Nephron progenitor cell (in vitro differentiated cells): Measurements from ENCODE around the gene RAMP2.

Experiments used
- DNase-seq: peaks from one replicate; pipeline ENCODE4 v3.0.0; 2021
- H3K27ac Mint-ChIP-seq: 2 replicates; pipeline ENCODE4 v1.8.0; 2021; ENCODE audit warnings: mild to moderate bottlenecking, moderate library complexity, mixed read lengths
- H3K27me3 Mint-ChIP-seq: 2 replicates; pipeline ENCODE4 v1.8.0; 2021; ENCODE audit warnings: mild to moderate bottlenecking, low read depth, mixed read lengths; ENCODE audit not compliant: poor library complexity
- H3K36me3 Mint-ChIP-seq: 2 replicates; pipeline ENCODE4 v1.8.0; 2021; ENCODE audit warnings: low read depth, mixed read lengths
- H3K4me1 Mint-ChIP-seq: 2 replicates; pipeline ENCODE4 v1.8.0; 2021; ENCODE audit warnings: mixed read lengths
- H3K4me3 Mint-ChIP-seq: 2 replicates; pipeline ENCODE4 v1.8.0; 2021; ENCODE audit warnings: mild to moderate bottlenecking, moderate library complexity, mixed read lengths
- H3K9me3 Mint-ChIP-seq: 2 replicates; pipeline ENCODE4 v1.8.0; 2021; ENCODE audit warnings: mild to moderate bottlenecking, moderate library complexity, mixed read lengths
- TF ChIP-seq, protein P1 (sequence below): fragments of 200-600 bp; sonication (generic); IDR thresholded peaks from 2 replicates; pipeline ENCODE4 v1.5.0; 2021; ENCODE audit warnings: antibody characterized with exemption

RAMP2 gene

GRCh38 chr17:42784811-42785592 lies 24.0 kb downstream of the RAMP2 start:
- Mint-ChIP-seq H3K9me3 (no peaks in the 10 kb centered on the region), H3K4me1 (peaks cover 25% of the 10 kb centered on the region), H3K36me3 (no peaks in the 10 kb centered on the region), H3K27me3 (peaks cover 76% of the 10 kb centered on the region), H3K27ac (no peak overlapping the region), H3K4me3 (no peak overlapping the region)
- TF ChIP-seq, protein P1, sequence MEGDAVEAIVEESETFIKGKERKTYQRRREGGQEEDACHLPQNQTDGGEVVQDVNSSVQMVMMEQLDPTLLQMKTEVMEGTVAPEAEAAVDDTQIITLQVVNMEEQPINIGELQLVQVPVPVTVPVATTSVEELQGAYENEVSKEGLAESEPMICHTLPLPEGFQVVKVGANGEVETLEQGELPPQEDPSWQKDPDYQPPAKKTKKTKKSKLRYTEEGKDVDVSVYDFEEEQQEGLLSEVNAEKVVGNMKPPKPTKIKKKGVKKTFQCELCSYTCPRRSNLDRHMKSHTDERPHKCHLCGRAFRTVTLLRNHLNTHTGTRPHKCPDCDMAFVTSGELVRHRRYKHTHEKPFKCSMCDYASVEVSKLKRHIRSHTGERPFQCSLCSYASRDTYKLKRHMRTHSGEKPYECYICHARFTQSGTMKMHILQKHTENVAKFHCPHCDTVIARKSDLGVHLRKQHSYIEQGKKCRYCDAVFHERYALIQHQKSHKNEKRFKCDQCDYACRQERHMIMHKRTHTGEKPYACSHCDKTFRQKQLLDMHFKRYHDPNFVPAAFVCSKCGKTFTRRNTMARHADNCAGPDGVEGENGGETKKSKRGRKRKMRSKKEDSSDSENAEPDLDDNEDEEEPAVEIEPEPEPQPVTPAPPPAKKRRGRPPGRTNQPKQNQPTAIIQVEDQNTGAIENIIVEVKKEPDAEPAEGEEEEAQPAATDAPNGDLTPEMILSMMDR = no peak
- DNase-seq = no peak

- H3K36me3 Mint-ChIP-seq = no peaks in the 10 kb centered on the region
These were observed 26.2 kb downstream of the RAMP2 start for GRCh38 chr17:42787266-42787665.

DNA sequence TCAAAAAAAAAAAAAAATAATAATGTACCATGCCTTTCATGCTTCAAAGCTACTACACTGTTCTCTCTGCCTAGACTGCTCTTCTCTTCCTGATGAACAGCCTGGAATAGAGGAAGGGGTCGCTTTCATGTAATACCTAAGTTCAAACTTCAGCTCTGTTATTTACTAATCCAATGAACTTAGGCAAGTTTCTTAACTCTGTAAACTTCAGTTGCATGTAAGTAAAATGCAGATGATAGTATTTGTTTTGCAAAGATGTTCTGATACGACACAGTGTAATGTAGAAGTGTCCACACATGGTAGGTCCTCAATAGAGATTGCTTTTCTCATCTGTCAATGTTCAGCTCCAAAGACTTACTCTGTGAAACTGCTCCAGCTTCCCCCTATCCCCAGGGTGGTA lies 30.9 kb downstream of the RAMP2 start:
- H3K27ac Mint-ChIP-seq = no peak overlapping the region
- H3K9me3 Mint-ChIP-seq = no peaks in the 10 kb centered on the region
- H3K27me3 Mint-ChIP-seq = peaks cover 37% of the 10 kb centered on the region
- H3K36me3 Mint-ChIP-seq = peaks cover 28% of the 10 kb centered on the region
- no peak overlapping the region for H3K4me3 Mint-ChIP-seq
- TF ChIP-seq, protein P1 = no peak
- H3K4me1 Mint-ChIP-seq = peaks cover 11% of the 10 kb centered on the region
- DNase-seq = no peak

More at GRCh38 chr17:42787266-42787665, 26.2 kb downstream of the RAMP2 start:
- H3K27ac Mint-ChIP-seq = no peak overlapping the region
- H3K9me3 Mint-ChIP-seq = no peaks in the 10 kb centered on the region
- no peak for DNase-seq
- peaks cover 16% of the 10 kb centered on the region for H3K4me1 Mint-ChIP-seq
- no peak overlapping the region for H3K4me3 Mint-ChIP-seq
- TF ChIP-seq, protein P1 = no peak
- H3K27me3 Mint-ChIP-seq = peaks cover 71% of the 10 kb centered on the region

GRCh38 chr17:42792545-42792944 lies 31.5 kb downstream of the RAMP2 start:
- Mint-ChIP-seq H3K27ac (no peak overlapping the region), H3K4me3 (no peak overlapping the region), H3K27me3 (peaks cover 32% of the 10 kb centered on the region), H3K4me1 (peaks cover 17% of the 10 kb centered on the region), H3K9me3 (no peaks in the 10 kb centered on the region), H3K36me3 (peaks cover 29% of the 10 kb centered on the region)
- TF ChIP-seq, protein P1 = no peak
- no peak for DNase-seq

DNA sequence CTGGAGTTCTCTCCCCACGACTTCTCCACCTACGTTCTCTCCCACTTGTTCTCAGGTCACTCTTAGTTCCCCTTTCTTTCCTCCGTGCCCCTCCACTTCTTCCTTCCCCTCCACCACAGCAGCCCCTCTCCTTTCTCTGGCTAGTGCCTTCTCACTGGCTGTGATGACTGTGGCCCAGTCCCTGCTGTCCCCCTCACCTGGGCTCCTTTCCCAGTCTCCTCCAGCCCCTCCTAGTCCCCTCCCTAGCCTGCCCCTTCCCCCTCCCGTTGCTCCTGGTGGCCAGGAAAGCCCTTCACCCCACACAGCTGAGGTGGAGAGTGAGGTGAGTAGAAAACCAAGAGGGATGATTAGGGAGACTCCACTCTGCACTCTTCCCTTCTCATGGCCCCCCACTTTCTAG lies 34.0 kb downstream of the RAMP2 start:
- peak overlapping the region; percentile 42 for H3K27ac Mint-ChIP-seq
- H3K4me3 Mint-ChIP-seq = no peak overlapping the region
- DNase-seq = no peak
- H3K9me3 Mint-ChIP-seq = peaks cover 5% of the 10 kb centered on the region
- peaks cover 21% of the 10 kb centered on the region for H3K27me3 Mint-ChIP-seq
- peaks cover 36% of the 10 kb centered on the region for H3K36me3 Mint-ChIP-seq
- TF ChIP-seq, protein P1 = no peak
- peaks cover 30% of the 10 kb centered on the region for H3K4me1 Mint-ChIP-seq

DNA sequence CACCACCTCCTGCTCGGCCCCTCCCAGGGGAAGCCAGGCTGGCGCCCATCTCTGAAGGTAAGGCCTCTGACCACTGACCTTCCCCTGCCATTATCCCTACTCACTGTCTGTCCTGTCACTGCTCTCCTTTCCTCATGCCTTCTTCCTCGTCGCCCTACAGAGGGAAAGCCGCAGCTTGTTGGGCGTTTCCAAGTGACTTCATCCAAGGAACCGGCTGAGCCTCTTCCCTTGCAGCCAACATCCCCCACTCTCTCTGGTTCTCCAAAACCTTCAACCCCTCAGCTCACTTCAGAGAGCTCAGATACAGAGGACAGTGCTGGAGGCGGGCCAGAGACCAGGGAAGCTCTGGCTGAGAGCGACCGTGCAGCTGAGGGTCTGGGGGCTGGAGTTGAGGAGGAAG lies 34.4 kb downstream of the RAMP2 start:
- H3K4me3 Mint-ChIP-seq = peak overlapping the region; percentile 46

More for the DNA sequence above, 34.4 kb downstream of the RAMP2 start:
- H3K36me3 Mint-ChIP-seq = peaks cover 36% of the 10 kb centered on the region
- peaks cover 34% of the 10 kb centered on the region for H3K4me1 Mint-ChIP-seq
- H3K9me3 Mint-ChIP-seq = peaks cover 5% of the 10 kb centered on the region
- H3K27ac Mint-ChIP-seq = peak overlapping the region; percentile 33
- no peak for DNase-seq
- TF ChIP-seq, protein P1 = no peak
- peaks cover 23% of the 10 kb centered on the region for H3K27me3 Mint-ChIP-seq
